Measurements from ENCODE around the gene GRAMD1C.
"Not testable (repeated sequence)": the region's sequence is repeated elsewhere in the genome, so short reads cannot be mapped to it uniquely, and the experiment has no call there.

DNA sequence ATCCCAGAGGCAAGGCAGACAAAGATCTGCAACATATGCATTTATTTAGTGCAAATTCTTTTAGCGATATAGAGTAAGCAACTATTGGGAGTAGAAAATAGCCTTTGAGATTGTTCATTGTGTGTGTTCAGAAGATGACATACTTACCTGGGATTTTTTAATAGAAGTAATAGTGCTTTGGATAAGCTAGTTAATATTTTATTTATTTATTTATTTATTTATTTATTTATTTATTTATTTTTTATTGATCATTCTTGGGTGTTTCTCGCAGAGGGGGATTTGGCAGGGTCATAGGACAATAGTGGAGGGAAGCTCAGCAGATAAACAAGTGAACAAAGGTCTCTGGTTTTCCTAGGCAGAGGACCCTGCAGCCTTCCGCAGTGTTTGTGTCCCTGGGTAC, 10.5 kb downstream of the GRAMD1C start:
- TF ChIP-seq, protein P1, sequence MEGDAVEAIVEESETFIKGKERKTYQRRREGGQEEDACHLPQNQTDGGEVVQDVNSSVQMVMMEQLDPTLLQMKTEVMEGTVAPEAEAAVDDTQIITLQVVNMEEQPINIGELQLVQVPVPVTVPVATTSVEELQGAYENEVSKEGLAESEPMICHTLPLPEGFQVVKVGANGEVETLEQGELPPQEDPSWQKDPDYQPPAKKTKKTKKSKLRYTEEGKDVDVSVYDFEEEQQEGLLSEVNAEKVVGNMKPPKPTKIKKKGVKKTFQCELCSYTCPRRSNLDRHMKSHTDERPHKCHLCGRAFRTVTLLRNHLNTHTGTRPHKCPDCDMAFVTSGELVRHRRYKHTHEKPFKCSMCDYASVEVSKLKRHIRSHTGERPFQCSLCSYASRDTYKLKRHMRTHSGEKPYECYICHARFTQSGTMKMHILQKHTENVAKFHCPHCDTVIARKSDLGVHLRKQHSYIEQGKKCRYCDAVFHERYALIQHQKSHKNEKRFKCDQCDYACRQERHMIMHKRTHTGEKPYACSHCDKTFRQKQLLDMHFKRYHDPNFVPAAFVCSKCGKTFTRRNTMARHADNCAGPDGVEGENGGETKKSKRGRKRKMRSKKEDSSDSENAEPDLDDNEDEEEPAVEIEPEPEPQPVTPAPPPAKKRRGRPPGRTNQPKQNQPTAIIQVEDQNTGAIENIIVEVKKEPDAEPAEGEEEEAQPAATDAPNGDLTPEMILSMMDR (IDR thresholded peaks at IDR 0.05) = not testable (repeated sequence)
- TF ChIP-seq POLR2A (IDR thresholded peaks at IDR 0.05) = not testable (repeated sequence)
